Measurements from ENCODE around the gene RND1. TPM values are rescaled to one million over a fixed set of nuclear protein-coding genes. Genes with fewer than 3 reads are reported as not detected.

RND1 gene
- total and polyA plus RNA-seq, 2 of the 8 experiments (the other 6 are each of a cell fraction or from before 2014, with no cell fraction given) = 15.8 to 17.1 TPM

DNA sequence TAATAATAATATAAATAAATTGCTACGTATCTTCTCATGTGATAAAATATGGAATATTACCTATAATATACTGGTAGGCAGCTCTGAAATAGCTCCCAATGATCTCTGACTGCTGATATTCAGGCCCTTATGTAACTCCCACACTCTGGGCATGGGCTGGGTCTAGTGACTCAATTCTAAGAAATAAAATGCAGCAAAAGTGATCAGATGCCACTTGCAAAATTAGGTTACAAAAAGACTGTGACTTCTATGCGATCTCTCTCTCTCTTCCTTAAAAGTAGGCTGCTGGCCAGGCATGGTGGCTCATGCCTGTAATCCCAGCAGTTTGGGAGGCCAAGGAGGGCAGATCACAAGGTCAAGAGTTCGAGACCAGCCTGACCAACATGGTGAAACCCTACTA is 57.7 kb downstream of the RND1 start (continued):
- TF ChIP-seq SP2 (IDR thresholded peaks at IDR 0.05; ENCODE audit: low read length) (no peak), SIRT6 (IDR thresholded peaks at IDR 0.05; ENCODE audit: low read length) (no peak), EGR1 (IDR thresholded peaks at IDR 0.05; ENCODE audit: borderline replicate concordance, low read depth, low read length) (no peak), FOSL1 (IDR thresholded peaks at IDR 0.05; ENCODE audit: insufficient read depth, low read depth, low read length) (no peak), ASH2L (IDR thresholded peaks at IDR 0.05; ENCODE audit: low read length) (no peak), RXRA (IDR thresholded peaks at IDR 0.05; ENCODE audit: insufficient read depth, low read depth, low read length) (no peak)

Small RNA genes lying within 50 kb of the gene (small RNA-seq; reads per million reads assigned to genes)
- gene AC073610.1 (ENCODE audit: insufficient read depth) (not detected), gene RF00019 (ENCODE audit: insufficient read depth) (not detected), gene RNU6-600P (ENCODE audit: insufficient read depth) (not detected)

Other genes starting within 250 kb of the RND1 start
- gene KANSL2, start 183.6 kb downstream of the RND1 start, total RNA-seq (2021; fragmentation: NEBNext Ultra II Directional; extraction: Animal tissue kit (Norgen Biotek cat#: 25700)) = 46.1 and 48.4 TPM in 2 replicates
- gene KANSL2, start 183.6 kb downstream of the RND1 start, polyA plus RNA-seq (2011; rRNA removed) = 48.3 and 50.7 TPM in 2 replicates
- gene CCNT1, start 149.2 kb downstream of the RND1 start, total RNA-seq (2021; fragmentation: NEBNext Ultra II Directional; extraction: Animal tissue kit (Norgen Biotek cat#: 25700)) = 44.3 and 45.9 TPM in 2 replicates
- gene CCNT1, start 149.2 kb downstream of the RND1 start, polyA plus RNA-seq (2011; rRNA removed) = 10.8 and 13.2 TPM in 2 replicates
- gene ADCY6, start 76.8 kb downstream of the RND1 start, total RNA-seq (2021; fragmentation: NEBNext Ultra II Directional; extraction: Animal tissue kit (Norgen Biotek cat#: 25700)) = 11.7 and 15.6 TPM in 2 replicates
- 17.5 and 19.7 TPM in 2 replicates for gene ADCY6, start 76.8 kb downstream of the RND1 start, polyA plus RNA-seq (2011; rRNA removed)
- 12.5 and 16.9 TPM in 2 replicates for gene CACNB3, start 47.4 kb downstream of the RND1 start, total RNA-seq (2021; fragmentation: NEBNext Ultra II Directional; extraction: Animal tissue kit (Norgen Biotek cat#: 25700))
- gene CACNB3, start 47.4 kb downstream of the RND1 start, polyA plus RNA-seq (2011; rRNA removed) = 16.0 and 18.4 TPM in 2 replicates
- gene DDX23, start 13.7 kb downstream of the RND1 start, total RNA-seq (2021; fragmentation: NEBNext Ultra II Directional; extraction: Animal tissue kit (Norgen Biotek cat#: 25700)) = 98.1 and 107 TPM in 2 replicates
- 43.4 and 43.5 TPM in 2 replicates for gene DDX23, start 13.7 kb downstream of the RND1 start, polyA plus RNA-seq (2011; rRNA removed)
- gene FKBP11, start 59.6 kb upstream of the RND1 start, total RNA-seq (2021; fragmentation: NEBNext Ultra II Directional; extraction: Animal tissue kit (Norgen Biotek cat#: 25700)) = 65.1 and 75.6 TPM in 2 replicates
- gene FKBP11, start 59.6 kb upstream of the RND1 start, polyA plus RNA-seq (2011; rRNA removed) = 45.7 and 53.9 TPM in 2 replicates
- 250 and 251 TPM in 2 replicates for gene ARF3, start 91.6 kb upstream of the RND1 start, total RNA-seq (2021; fragmentation: NEBNext Ultra II Directional; extraction: Animal tissue kit (Norgen Biotek cat#: 25700))
- 231 and 262 TPM in 2 replicates for gene ARF3, start 91.6 kb upstream of the RND1 start, polyA plus RNA-seq (2011; rRNA removed)
- 0.25 and 0.26 TPM in 2 replicates for gene WNT10B, start 105.9 kb upstream of the RND1 start, total RNA-seq (2021; fragmentation: NEBNext Ultra II Directional; extraction: Animal tissue kit (Norgen Biotek cat#: 25700))
- 1.8 and 1.9 TPM in 2 replicates for gene WNT10B, start 105.9 kb upstream of the RND1 start, polyA plus RNA-seq (2011; rRNA removed)
- not detected in 2 replicates for gene WNT1, start 112.5 kb upstream of the RND1 start, total RNA-seq (2021; fragmentation: NEBNext Ultra II Directional; extraction: Animal tissue kit (Norgen Biotek cat#: 25700))
- gene WNT1, start 112.5 kb upstream of the RND1 start, polyA plus RNA-seq (2011; rRNA removed) = not detected in 2 replicates
- gene DDN, start 133.5 kb upstream of the RND1 start, total RNA-seq (2021; fragmentation: NEBNext Ultra II Directional; extraction: Animal tissue kit (Norgen Biotek cat#: 25700)) = 0.21 and 0.30 TPM in 2 replicates
- gene DDN, start 133.5 kb upstream of the RND1 start, polyA plus RNA-seq (2011; rRNA removed) = 0.14 and 0.20 TPM in 2 replicates
- 36.3 and 38.6 TPM in 2 replicates for gene PRKAG1, start 152.9 kb upstream of the RND1 start, total RNA-seq (2021; fragmentation: NEBNext Ultra II Directional; extraction: Animal tissue kit (Norgen Biotek cat#: 25700))
- gene PRKAG1, start 152.9 kb upstream of the RND1 start, polyA plus RNA-seq (2011; rRNA removed) = 32.3 and 57.5 TPM in 2 replicates
- gene KMT2D, start 194.9 kb upstream of the RND1 start, total RNA-seq (2021; fragmentation: NEBNext Ultra II Directional; extraction: Animal tissue kit (Norgen Biotek cat#: 25700)) = 86.3 and 92.3 TPM in 2 replicates
- gene KMT2D, start 194.9 kb upstream of the RND1 start, polyA plus RNA-seq (2011; rRNA removed) = 9.1 and 15.7 TPM in 2 replicates
- gene RHEBL1, start 204.1 kb upstream of the RND1 start, total RNA-seq (2021; fragmentation: NEBNext Ultra II Directional; extraction: Animal tissue kit (Norgen Biotek cat#: 25700)) = 7.0 and 7.5 TPM in 2 replicates
- 8.1 and 9.4 TPM in 2 replicates for gene RHEBL1, start 204.1 kb upstream of the RND1 start, polyA plus RNA-seq (2011; rRNA removed)
- gene DHH, start 228.9 kb upstream of the RND1 start, total RNA-seq (2021; fragmentation: NEBNext Ultra II Directional; extraction: Animal tissue kit (Norgen Biotek cat#: 25700)) = 0.11 and 0.13 TPM in 2 replicates
- 0.03 and 0.09 TPM in 2 replicates for gene DHH, start 228.9 kb upstream of the RND1 start, polyA plus RNA-seq (2011; rRNA removed)
- gene LMBR1L, start 245.0 kb upstream of the RND1 start, total RNA-seq (2021; fragmentation: NEBNext Ultra II Directional; extraction: Animal tissue kit (Norgen Biotek cat#: 25700)) = 47.7 and 49.6 TPM in 2 replicates
- 36.6 and 54.6 TPM in 2 replicates for gene LMBR1L, start 245.0 kb upstream of the RND1 start, polyA plus RNA-seq (2011; rRNA removed)